Endothelial cell (in vitro differentiated cells): ENCODE data around the gene GUK1. TPM values are rescaled to one million over a fixed set of nuclear protein-coding genes. Genes with fewer than 3 reads are reported as not detected.

Experiments used
- DNase-seq: peaks from one replicate; pipeline ENCODE4 v3.0.0; 2021; ENCODE audit warnings: low spot score
- H3K27ac Mint-ChIP-seq: one replicate; pipeline ENCODE4 v1.8.0; 2021; ENCODE audit warnings: mixed read lengths, inconsistent platforms; ENCODE audit not compliant: unreplicated experiment
- H3K27me3 Mint-ChIP-seq: one replicate; pipeline ENCODE4 v1.8.0; 2021; ENCODE audit warnings: mild to moderate bottlenecking, moderate library complexity, mixed read lengths, inconsistent platforms; ENCODE audit not compliant: unreplicated experiment
- H3K36me3 Mint-ChIP-seq: one replicate; pipeline ENCODE4 v1.8.0; 2021; ENCODE audit warnings: mild to moderate bottlenecking, low read depth, mixed read lengths, inconsistent platforms; ENCODE audit not compliant: unreplicated experiment
- H3K4me1 Mint-ChIP-seq: one replicate; pipeline ENCODE4 v1.8.0; 2021; ENCODE audit warnings: mild to moderate bottlenecking, mixed read lengths, inconsistent platforms; ENCODE audit not compliant: unreplicated experiment
- H3K4me3 Mint-ChIP-seq: one replicate; pipeline ENCODE4 v1.8.0; 2021; ENCODE audit warnings: mild to moderate bottlenecking, mixed read lengths, inconsistent platforms; ENCODE audit not compliant: unreplicated experiment
- H3K9me3 Mint-ChIP-seq: one replicate; pipeline ENCODE4 v1.8.0; 2021; ENCODE audit warnings: mixed read lengths, inconsistent platforms; ENCODE audit not compliant: unreplicated experiment
- total RNA-seq: library from RNA; stranded (reverse); fragmentation: NEBNext Ultra II Directional; extraction: Animal tissue kit (Norgen Biotek cat#: 25700); gene quantifications from one replicate; pipeline ENCODE4 v1.2.1, GENCODE V29; 2021; ENCODE audit not compliant: unreplicated experiment
- TF ChIP-seq, protein P1 (sequence below): fragments of 200-600 bp; sonication (generic); IDR thresholded peaks from one replicate; pipeline ENCODE4 v1.5.0; 2021; ENCODE audit warnings: antibody characterized with exemption; ENCODE audit not compliant: unreplicated experiment

The GUK1 gene
- total RNA-seq, 1 donor from 2014 or later, result 280 TPM

DNA sequence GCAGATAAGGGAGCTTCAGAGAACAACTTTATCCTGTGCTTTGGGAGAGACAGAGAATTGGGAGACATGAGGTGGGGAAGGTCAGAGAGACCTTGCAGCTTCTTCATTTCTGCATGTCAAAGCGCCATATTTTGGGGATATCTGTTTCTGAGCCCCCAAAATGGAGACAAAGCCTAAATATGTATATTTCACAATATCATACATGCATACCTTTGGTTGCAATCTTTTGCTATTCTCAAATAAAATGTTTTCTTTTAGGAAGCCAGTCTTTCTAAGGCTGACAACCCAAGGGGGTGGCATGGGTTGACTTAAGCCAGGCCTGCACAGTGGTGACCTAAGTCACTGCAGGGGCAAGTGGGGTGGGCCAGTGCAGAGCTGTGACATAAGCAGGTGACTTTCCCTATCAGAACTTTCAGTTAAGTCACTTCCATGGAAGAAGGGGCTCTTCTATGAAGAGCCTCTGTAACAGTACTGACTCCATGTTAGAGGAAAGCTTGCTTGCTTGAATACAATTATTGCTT, 17.1 kb upstream of the GUK1 start:
- no peak for DNase-seq
- H3K4me3 Mint-ChIP-seq, result no peak overlapping the region
- no peaks in the 10 kb centered on the region for H3K36me3 Mint-ChIP-seq
- no peaks in the 10 kb centered on the region for H3K4me1 Mint-ChIP-seq
- H3K9me3 Mint-ChIP-seq, result no peaks in the 10 kb centered on the region
- TF ChIP-seq, protein P1, sequence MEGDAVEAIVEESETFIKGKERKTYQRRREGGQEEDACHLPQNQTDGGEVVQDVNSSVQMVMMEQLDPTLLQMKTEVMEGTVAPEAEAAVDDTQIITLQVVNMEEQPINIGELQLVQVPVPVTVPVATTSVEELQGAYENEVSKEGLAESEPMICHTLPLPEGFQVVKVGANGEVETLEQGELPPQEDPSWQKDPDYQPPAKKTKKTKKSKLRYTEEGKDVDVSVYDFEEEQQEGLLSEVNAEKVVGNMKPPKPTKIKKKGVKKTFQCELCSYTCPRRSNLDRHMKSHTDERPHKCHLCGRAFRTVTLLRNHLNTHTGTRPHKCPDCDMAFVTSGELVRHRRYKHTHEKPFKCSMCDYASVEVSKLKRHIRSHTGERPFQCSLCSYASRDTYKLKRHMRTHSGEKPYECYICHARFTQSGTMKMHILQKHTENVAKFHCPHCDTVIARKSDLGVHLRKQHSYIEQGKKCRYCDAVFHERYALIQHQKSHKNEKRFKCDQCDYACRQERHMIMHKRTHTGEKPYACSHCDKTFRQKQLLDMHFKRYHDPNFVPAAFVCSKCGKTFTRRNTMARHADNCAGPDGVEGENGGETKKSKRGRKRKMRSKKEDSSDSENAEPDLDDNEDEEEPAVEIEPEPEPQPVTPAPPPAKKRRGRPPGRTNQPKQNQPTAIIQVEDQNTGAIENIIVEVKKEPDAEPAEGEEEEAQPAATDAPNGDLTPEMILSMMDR, result no peak
- no peak overlapping the region for H3K27ac Mint-ChIP-seq
- peaks cover 3% of the 10 kb centered on the region for H3K27me3 Mint-ChIP-seq

DNA sequence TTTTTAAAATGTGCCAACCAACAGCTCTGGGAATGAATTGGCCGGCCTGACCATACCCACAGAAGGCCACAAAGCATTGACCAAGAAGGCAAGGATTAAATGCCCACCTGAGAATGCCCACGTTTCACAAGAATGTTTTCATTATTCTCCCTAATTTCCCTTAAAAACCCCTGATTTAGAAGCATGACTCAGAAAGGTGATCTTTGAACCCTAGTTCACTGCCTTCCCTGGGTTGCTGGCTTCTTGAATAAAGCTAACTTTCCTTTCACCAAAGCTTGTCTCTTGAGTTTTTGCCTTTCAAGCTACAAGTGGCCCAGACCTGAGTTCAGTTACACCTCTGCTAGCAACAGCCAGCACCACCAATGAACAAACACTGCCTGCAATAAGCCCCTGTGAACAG, 16.6 kb upstream of the GUK1 start:
- Mint-ChIP-seq H3K27ac (no peak overlapping the region), H3K4me3 (no peak overlapping the region), H3K36me3 (no peaks in the 10 kb centered on the region), H3K4me1 (no peaks in the 10 kb centered on the region), H3K9me3 (no peaks in the 10 kb centered on the region), H3K27me3 (peaks cover 3% of the 10 kb centered on the region)
- TF ChIP-seq, protein P1, result no peak
- DNase-seq, result no peak

DNA sequence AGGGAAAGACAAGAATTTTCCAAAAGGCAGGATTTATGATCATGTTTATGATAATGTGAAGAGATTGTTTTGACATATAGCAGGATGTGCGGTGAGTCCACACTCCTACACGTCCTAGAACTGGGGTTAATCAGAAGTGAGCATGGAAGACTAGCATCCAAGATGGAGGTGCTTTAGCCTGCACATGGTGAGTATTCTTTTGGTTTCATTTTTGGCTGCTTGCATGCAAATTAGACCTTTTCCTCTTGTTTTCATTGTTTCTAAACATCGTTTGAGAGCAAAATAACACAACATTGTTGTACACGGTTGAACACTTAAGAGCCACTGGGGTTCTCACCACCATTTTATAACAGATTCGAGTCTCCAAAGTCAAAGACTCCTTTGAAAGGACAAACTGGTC, 14.9 kb upstream of the GUK1 start:
- Mint-ChIP-seq H3K36me3 (no peaks in the 10 kb centered on the region), H3K27ac (no peak overlapping the region), H3K4me3 (no peak overlapping the region), H3K27me3 (peaks cover 3% of the 10 kb centered on the region), H3K4me1 (no peaks in the 10 kb centered on the region), H3K9me3 (no peaks in the 10 kb centered on the region)
- TF ChIP-seq, protein P1, result no peak
- no peak for DNase-seq

DNA sequence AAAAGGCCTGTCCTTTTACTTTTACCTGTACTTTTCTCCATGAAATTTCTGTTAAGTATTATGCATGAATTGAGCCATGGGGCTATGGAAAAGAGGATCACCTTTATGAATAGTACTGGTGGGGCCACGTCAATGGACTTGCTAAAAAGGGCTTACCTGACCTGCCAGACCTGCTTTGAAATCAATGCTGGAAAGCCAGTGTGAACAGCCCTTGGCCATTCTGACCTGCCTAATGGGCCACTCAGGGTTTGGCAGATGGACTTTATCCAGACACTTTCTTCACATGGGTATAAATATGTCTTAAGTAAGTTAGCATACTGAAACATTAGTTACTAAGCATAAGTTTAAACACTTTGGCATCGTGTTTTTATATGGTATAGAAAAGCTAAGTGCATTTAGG, 8.3 kb upstream of the GUK1 start:
- H3K4me1 Mint-ChIP-seq, result no peaks in the 10 kb centered on the region
- TF ChIP-seq, protein P1, result no peak
- H3K27me3 Mint-ChIP-seq, result peaks cover 1% of the 10 kb centered on the region
- no peak for DNase-seq
- no peak overlapping the region for H3K4me3 Mint-ChIP-seq
- H3K27ac Mint-ChIP-seq, result no peak overlapping the region
- H3K9me3 Mint-ChIP-seq, result no peaks in the 10 kb centered on the region
- H3K36me3 Mint-ChIP-seq, result no peaks in the 10 kb centered on the region

DNA sequence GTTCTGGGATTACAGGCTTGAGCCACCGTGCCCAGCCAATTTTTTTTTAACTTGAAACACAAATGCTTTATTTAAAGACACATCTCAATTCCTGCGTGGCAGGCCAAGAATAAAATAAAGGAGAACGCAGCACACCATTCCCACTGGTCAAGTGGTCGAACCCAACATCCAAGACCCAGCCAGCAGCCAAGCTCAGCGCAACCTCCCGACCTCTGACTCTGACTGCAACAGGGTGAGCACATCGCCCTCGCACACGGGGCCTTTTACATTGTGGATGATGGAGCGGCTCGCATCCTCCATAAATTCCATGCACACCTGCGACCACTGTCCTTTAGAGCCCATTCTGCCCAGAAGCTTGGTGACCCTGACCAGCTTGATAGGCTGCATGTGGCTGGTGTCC, 5.5 kb upstream of the GUK1 start:
- H3K27ac Mint-ChIP-seq, result no peak overlapping the region
- no peaks in the 10 kb centered on the region for H3K9me3 Mint-ChIP-seq
- TF ChIP-seq, protein P1, result no peak
- DNase-seq, result no peak
- H3K36me3 Mint-ChIP-seq, result no peaks in the 10 kb centered on the region
- peaks cover under 1% of the 10 kb centered on the region for H3K27me3 Mint-ChIP-seq
- peaks cover 1% of the 10 kb centered on the region for H3K4me1 Mint-ChIP-seq
- no peak overlapping the region for H3K4me3 Mint-ChIP-seq
